SK-N-SH (cell line): ENCODE measurements around the gene ZMIZ1. TPM values are rescaled to one million over a fixed set of nuclear protein-coding genes. Genes with fewer than 3 reads are reported as not detected.
A peak's percentile ranks its signal among the peaks of the same experiment; 100 is the strongest.

Experiments used
- CTCF ChIA-PET: fragments of 300-600, 350-600 bp; formaldehyde crosslinking; extraction: SDS; loops from one replicate; lab custom pipeline; 2021; lab: Yijun Ruan, JAX
- POLR2A ChIA-PET: fragments of 350-600 bp; sonication (Branson Sonifier 250); formaldehyde crosslinking; extraction: SDS; loops from one replicate; lab custom pipeline; 2020; ENCODE audit warnings: antibody characterized with exemption, inconsistent platforms; lab: Yijun Ruan, JAX
- DNase-seq: peaks from one replicate; pipeline ENCODE4 v3.0.0; 2012
- H2AFZ ChIP-seq: fragments of 200-600 bp; sonication (generic); 2 replicates; pipeline ENCODE4 v1.8.1; 2016; ENCODE audit warnings: antibody characterized with exemption, mild to moderate bottlenecking, low read depth
- H3F3A ChIP-seq: fragments of 200-600 bp; sonication (generic); replicated peaks from 2 replicates; pipeline ENCODE3; 2016; ENCODE audit warnings: antibody characterized with exemption, mild to moderate bottlenecking; ENCODE audit not compliant: insufficient read depth
- H3K27ac ChIP-seq, 2 experiments: fragments of 200-500 bp in 1 of 2; fragments of 200-600 bp in 1 of 2; sonication (Bioruptor generic) in 1 of 2; sonication (generic), shearing (Covaris generic) in 1 of 2; 2 replicates each; pipeline versions ENCODE4 v1.5.1 to v1.6.1; 2014 to 2016; ENCODE audit warnings: low read depth in 2 of 2, inconsistent platforms in 1 of 2, low read length in 1 of 2, mild to moderate bottlenecking in 1 of 2, mixed read lengths in 1 of 2
- H3K27me3 ChIP-seq: fragments of 200-600 bp; sonication (generic), shearing (Covaris generic); 2 replicates; pipeline ENCODE4 v1.6.1; 2016; ENCODE audit warnings: mixed run types; ENCODE audit not compliant: insufficient read depth
- H3K36me3 ChIP-seq, 2 experiments: fragments of 200-500 bp in 1 of 2; fragments of 200-600 bp in 1 of 2; sonication (Bioruptor generic) in 1 of 2; sonication (generic) in 1 of 2; replicated peaks in 1 of 2; 2 replicates each; pipeline versions ENCODE3 to v1.5.1; 2014 to 2016; ENCODE audit warnings: low read length in 1 of 2, mild to moderate bottlenecking in 1 of 2; ENCODE audit not compliant: insufficient read depth in 2 of 2, control insufficient read depth in 1 of 2
- H3K4me1 ChIP-seq, 2 experiments: fragments of 200-500 bp in 1 of 2; fragments of 200-600 bp in 1 of 2; sonication (Bioruptor generic) in 1 of 2; sonication (generic), shearing (Covaris generic) in 1 of 2; 2 replicates each; pipeline versions ENCODE4 v1.5.1 to v1.6.1; 2014 to 2016; ENCODE audit warnings: low read depth in 1 of 2, low read length in 1 of 2, mixed run types in 1 of 2; ENCODE audit not compliant: insufficient read depth in 2 of 2, control insufficient read depth in 1 of 2
- H3K4me2 ChIP-seq: fragments of 200-600 bp; sonication (generic), shearing (Covaris generic); 2 replicates; pipeline ENCODE4 v1.6.1; 2017; ENCODE audit warnings: mixed run types
- H3K4me3 ChIP-seq, 2 experiments: fragments of 200-500 bp in 1 of 2; fragments of 200-600 bp in 1 of 2; sonication (Bioruptor generic) in 1 of 2; sonication (generic), shearing (Covaris generic) in 1 of 2; 2 replicates each; pipeline versions ENCODE4 v1.5.1 to v1.8.1; 2014 to 2016; ENCODE audit warnings: low read depth in 2 of 2, inconsistent platforms in 1 of 2, low read length in 1 of 2, mild to moderate bottlenecking in 1 of 2, mixed read lengths in 1 of 2, moderate library complexity in 1 of 2
- H3K79me2 ChIP-seq: fragments of 200-600 bp; sonication (generic); 2 replicates; pipeline ENCODE4 v1.8.1; 2017; ENCODE audit warnings: mild to moderate bottlenecking; ENCODE audit not compliant: insufficient read depth
- H3K9ac ChIP-seq: fragments of 200-600 bp; sonication (generic); 2 replicates; pipeline ENCODE4 v1.6.1; 2017; ENCODE audit warnings: mixed run types
- H3K9me2 ChIP-seq: fragments of 200-600 bp; sonication (generic); 2 replicates; pipeline ENCODE4 v1.6.1; 2017; ENCODE audit warnings: mixed run types
- H3K9me3 ChIP-seq: fragments of 200-600 bp; sonication (generic); 2 replicates; pipeline ENCODE4 v1.6.1; 2017; ENCODE audit warnings: mixed run types, mild to moderate bottlenecking, moderate library complexity
- H4K20me1 ChIP-seq: fragments of 200-600 bp; sonication (generic); 2 replicates; pipeline ENCODE4 v1.6.1; 2017; ENCODE audit warnings: mild to moderate bottlenecking, mixed run types; ENCODE audit not compliant: insufficient read depth
- CHD2 ChIP-seq: fragments of 150-350 bp; IDR thresholded peaks from 2 replicates; pipeline ENCODE4 v1.6.1; 2018; ENCODE audit warnings: low read length; ENCODE audit not compliant: partially characterized antibody
- EZH2phosphoT487 ChIP-seq: fragments of 200-600 bp; sonication (generic); IDR thresholded peaks from 2 replicates; pipeline ENCODE4 v1.6.1; 2017; ENCODE audit warnings: low read depth, mixed run types, mild to moderate bottlenecking, antibody characterized with exemption, moderate library complexity, borderline replicate concordance
- FOXJ3 ChIP-seq: sonication (generic); formaldehyde crosslinking; IDR thresholded peaks from 2 replicates; pipeline ENCODE4 v1.5.1; 2020; ENCODE audit warnings: mild to moderate bottlenecking, missing genetic modification reagents
- GABPA ChIP-seq: IDR thresholded peaks from 2 replicates; pipeline ENCODE4 v1.4.0; 2012; ENCODE audit warnings: low read depth, mild to moderate bottlenecking
- NFIC ChIP-seq: IDR thresholded peaks from 2 replicates; pipeline ENCODE4 v1.4.0; 2012; ENCODE audit warnings: borderline replicate concordance
- RAD21 ChIP-seq: IDR thresholded peaks from 2 replicates; pipeline ENCODE4 v1.6.1; 2012; ENCODE audit warnings: mild to moderate bottlenecking, low read length
- RCOR1 ChIP-seq: fragments of 150-350 bp; IDR thresholded peaks from 2 replicates; pipeline ENCODE4 v1.6.1; 2017; ENCODE audit warnings: antibody characterized with exemption, low read length
- RFX5 ChIP-seq: IDR thresholded peaks from 2 replicates; pipeline ENCODE4 v1.6.1; 2012; ENCODE audit warnings: mild to moderate bottlenecking, improper control_type of control experiment, low read length
- RXRA ChIP-seq: IDR thresholded peaks from 2 replicates; pipeline ENCODE4 v1.4.0; 2012; ENCODE audit warnings: low read depth, mild to moderate bottlenecking, borderline replicate concordance
- SMC3 ChIP-seq: IDR thresholded peaks from 2 replicates; pipeline ENCODE4 v1.6.1; 2012; ENCODE audit warnings: low read depth, low read length, improper control_type of control experiment
- ZBTB33 ChIP-seq: IDR thresholded peaks from 2 replicates; pipeline ENCODE4 v1.4.0; 2012; ENCODE audit warnings: low read depth, borderline replicate concordance
- WGBS: methylation state at CpG from one replicate; pipeline ENCODE4 v1.1.6; 2017; ENCODE audit warnings: low lambda C conversion rate; 5-methylcytosine and 5-hydroxymethylcytosine counted together
- polyA plus RNA-seq, 3 experiments: library from polyadenylated mRNA; depleted of rRNA; stranded (reverse); fragments of >200 nt; gene quantifications; 2 replicates each; pipeline ENCODE4 v1.2.3, GENCODE V29; 2012
- TF ChIP-seq, protein P1 (sequence below): fragments of 150-350 bp; IDR thresholded peaks from 2 replicates; pipeline ENCODE4 v1.6.1; 2017; ENCODE audit warnings: antibody characterized with exemption, low read length, low read depth, borderline replicate concordance
- TF ChIP-seq, protein P2 (sequence below): IDR thresholded peaks from 2 replicates; pipeline ENCODE4 v1.4.0; 2012; ENCODE audit warnings: low read depth
- TF ChIP-seq, protein P3 (sequence below): IDR thresholded peaks from 2 replicates; pipeline ENCODE4; 2012
- TF ChIP-seq, protein P4 (sequence below): fragments of 200-600 bp; sonication (generic); IDR thresholded peaks from 2 replicates; pipeline ENCODE4 v1.6.1; 2017; ENCODE audit warnings: antibody characterized with exemption, mild to moderate bottlenecking, moderate library complexity

ZMIZ1 gene
- polyA plus RNA-seq, 1 of the 3 experiments (the other 2 are of a cell fraction), result 23.5 TPM

DNA sequence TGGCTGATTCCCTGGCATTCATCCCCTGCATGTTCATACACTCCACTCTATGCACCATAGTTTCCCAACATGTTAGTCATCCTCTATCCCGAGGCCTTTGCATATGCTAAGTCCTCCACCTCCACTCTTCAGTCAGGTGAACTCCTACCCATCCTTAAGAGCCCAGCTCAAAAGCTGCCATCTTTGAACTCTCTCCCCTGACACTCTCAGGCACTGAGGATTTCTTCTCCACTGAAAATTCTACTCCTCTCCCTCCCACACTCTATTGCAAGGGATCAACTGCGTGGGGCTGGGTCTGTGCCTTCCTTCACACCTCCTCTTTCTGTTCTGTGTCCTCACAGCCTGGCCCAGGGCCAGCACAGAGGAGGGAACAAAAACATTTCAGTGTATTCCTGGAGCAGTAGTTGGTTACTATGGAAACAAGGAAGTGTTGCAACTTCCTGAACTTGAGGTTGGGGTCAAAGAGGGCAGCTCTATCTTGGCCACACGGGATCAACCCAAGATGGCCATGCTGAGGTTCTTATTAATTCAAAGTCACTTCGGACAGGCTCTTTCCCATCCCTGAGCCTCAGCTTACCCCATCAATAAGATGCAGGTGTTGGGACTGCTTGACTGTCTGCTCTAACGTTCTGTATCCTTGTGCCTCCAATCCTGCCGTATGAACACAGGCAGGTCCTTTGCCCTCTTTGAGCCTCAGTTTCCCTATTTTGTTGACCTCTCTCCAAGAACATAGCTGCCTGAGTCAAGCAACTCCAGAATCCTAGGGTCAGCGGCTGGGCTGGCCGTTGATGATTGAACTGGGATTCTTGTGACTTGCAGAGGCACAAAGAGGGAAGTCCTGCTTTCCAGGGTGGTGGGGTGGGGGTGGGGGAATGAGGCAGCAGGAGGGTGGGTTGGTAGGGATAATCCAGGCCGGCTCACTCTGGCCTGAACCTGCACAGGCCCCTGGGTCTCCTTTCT lies 15.5 kb downstream of the ZMIZ1 start:
- no peak overlapping the region for H3K4me3 ChIP-seq
- H3K9me3 ChIP-seq, result no peaks in the 10 kb centered on the region
- TF ChIP-seq GABPA (0 out of 2 replicates have a peak, but pooled peaks have one; percentile 13), RAD21 (no peak), SMC3 (no peak), NFIC (peak; percentile 45), ZBTB33 (no peak), CHD2 (no peak), RCOR1 (0 out of 2 replicates have a peak, but pooled peaks have one; percentile 5), RXRA (peak; percentile 43; the same call in 1 of the 2 replicates), FOXJ3 (no peak), RFX5 (no peak), EZH2phosphoT487 (no peak)
- TF ChIP-seq, protein P1, sequence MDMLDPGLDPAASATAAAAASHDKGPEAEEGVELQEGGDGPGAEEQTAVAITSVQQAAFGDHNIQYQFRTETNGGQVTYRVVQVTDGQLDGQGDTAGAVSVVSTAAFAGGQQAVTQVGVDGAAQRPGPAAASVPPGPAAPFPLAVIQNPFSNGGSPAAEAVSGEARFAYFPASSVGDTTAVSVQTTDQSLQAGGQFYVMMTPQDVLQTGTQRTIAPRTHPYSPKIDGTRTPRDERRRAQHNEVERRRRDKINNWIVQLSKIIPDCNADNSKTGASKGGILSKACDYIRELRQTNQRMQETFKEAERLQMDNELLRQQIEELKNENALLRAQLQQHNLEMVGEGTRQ, result no peak
- TF ChIP-seq, protein P2, sequence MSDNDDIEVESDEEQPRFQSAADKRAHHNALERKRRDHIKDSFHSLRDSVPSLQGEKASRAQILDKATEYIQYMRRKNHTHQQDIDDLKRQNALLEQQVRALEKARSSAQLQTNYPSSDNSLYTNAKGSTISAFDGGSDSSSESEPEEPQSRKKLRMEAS, result no peak
- TF ChIP-seq, protein P3, sequence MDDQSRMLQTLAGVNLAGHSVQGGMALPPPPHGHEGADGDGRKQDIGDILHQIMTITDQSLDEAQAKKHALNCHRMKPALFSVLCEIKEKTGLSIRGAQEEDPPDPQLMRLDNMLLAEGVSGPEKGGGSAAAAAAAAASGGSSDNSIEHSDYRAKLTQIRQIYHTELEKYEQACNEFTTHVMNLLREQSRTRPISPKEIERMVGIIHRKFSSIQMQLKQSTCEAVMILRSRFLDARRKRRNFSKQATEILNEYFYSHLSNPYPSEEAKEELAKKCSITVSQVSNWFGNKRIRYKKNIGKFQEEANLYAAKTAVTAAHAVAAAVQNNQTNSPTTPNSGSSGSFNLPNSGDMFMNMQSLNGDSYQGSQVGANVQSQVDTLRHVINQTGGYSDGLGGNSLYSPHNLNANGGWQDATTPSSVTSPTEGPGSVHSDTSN, result no peak
- TF ChIP-seq, protein P4, sequence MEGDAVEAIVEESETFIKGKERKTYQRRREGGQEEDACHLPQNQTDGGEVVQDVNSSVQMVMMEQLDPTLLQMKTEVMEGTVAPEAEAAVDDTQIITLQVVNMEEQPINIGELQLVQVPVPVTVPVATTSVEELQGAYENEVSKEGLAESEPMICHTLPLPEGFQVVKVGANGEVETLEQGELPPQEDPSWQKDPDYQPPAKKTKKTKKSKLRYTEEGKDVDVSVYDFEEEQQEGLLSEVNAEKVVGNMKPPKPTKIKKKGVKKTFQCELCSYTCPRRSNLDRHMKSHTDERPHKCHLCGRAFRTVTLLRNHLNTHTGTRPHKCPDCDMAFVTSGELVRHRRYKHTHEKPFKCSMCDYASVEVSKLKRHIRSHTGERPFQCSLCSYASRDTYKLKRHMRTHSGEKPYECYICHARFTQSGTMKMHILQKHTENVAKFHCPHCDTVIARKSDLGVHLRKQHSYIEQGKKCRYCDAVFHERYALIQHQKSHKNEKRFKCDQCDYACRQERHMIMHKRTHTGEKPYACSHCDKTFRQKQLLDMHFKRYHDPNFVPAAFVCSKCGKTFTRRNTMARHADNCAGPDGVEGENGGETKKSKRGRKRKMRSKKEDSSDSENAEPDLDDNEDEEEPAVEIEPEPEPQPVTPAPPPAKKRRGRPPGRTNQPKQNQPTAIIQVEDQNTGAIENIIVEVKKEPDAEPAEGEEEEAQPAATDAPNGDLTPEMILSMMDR, result no peak
- peak overlapping the region; percentile 41; the same call in 1 of the 2 replicates for H3K4me2 ChIP-seq
- peaks cover 100% of the 10 kb centered on the region for H3K79me2 ChIP-seq
- peak overlapping the region; percentile 19 to 66; a peak in 3 of 4 replicates for H3K27ac ChIP-seq
- CTCF ChIA-PET, result interaction anchor here (1.0 kb wide), 1 partner anchor 29 kb away, joined by 3 read pairs; no protein-coding TSS in a partner anchor
- H3K36me3 ChIP-seq, result peaks cover 0 to 7% of the 10 kb centered on the region in 2 experiments
- H3F3A ChIP-seq, result peaks cover 11% of the 10 kb centered on the region
- no peaks in the 10 kb centered on the region for H3K9me2 ChIP-seq
- peaks cover 99% of the 10 kb centered on the region for H4K20me1 ChIP-seq
- H3K27me3 ChIP-seq, result no peaks in the 10 kb centered on the region
- DNase-seq, result peak; percentile 59
- no peak overlapping the region for H2AFZ ChIP-seq
- peaks cover 48 to 88% of the 10 kb centered on the region in 2 experiments for H3K4me1 ChIP-seq
- 61% methylated on average over 8 of the region's 9 CpGs for WGBS
- no peak overlapping the region for H3K9ac ChIP-seq
- POLR2A ChIA-PET, result no interaction called here
